Fibroblast of pulmonary artery (primary cell): ENCODE measurements around the gene SETD1B.

ENCODE experiments used
- DNase-seq: peaks from one replicate; pipeline ENCODE4 v3.0.0-alpha.2; 2010; ENCODE audit warnings: low read depth
- H3K4me3 ChIP-seq: replicated peaks from 2 replicates; pipeline ENCODE4 v1.5.1; 2011; ENCODE audit warnings: low read depth, mild to moderate bottlenecking, control low read depth, low read length, moderate library complexity
- TF ChIP-seq, protein P1 (sequence below): IDR thresholded peaks from 2 replicates; pipeline ENCODE4 v1.5.1; 2011; ENCODE audit warnings: mild to moderate bottlenecking, control low read depth, low read length, inconsistent platforms; ENCODE audit errors: missing control alignments

The SETD1B gene

GRCh38 chr12:121806546-121807423, 3.0 kb downstream of the SETD1B start:
- TF ChIP-seq, protein P1, sequence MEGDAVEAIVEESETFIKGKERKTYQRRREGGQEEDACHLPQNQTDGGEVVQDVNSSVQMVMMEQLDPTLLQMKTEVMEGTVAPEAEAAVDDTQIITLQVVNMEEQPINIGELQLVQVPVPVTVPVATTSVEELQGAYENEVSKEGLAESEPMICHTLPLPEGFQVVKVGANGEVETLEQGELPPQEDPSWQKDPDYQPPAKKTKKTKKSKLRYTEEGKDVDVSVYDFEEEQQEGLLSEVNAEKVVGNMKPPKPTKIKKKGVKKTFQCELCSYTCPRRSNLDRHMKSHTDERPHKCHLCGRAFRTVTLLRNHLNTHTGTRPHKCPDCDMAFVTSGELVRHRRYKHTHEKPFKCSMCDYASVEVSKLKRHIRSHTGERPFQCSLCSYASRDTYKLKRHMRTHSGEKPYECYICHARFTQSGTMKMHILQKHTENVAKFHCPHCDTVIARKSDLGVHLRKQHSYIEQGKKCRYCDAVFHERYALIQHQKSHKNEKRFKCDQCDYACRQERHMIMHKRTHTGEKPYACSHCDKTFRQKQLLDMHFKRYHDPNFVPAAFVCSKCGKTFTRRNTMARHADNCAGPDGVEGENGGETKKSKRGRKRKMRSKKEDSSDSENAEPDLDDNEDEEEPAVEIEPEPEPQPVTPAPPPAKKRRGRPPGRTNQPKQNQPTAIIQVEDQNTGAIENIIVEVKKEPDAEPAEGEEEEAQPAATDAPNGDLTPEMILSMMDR: no peak
- no peak for DNase-seq
- peak overlapping the region; percentile 78 for H3K4me3 ChIP-seq

- H3K4me3 ChIP-seq: no peak overlapping the region
- TF ChIP-seq, protein P1: no peak
- no peak for DNase-seq
Measured at GRCh38 chr12:121807642-121808347, 4.0 kb downstream of the SETD1B start.

DNA sequence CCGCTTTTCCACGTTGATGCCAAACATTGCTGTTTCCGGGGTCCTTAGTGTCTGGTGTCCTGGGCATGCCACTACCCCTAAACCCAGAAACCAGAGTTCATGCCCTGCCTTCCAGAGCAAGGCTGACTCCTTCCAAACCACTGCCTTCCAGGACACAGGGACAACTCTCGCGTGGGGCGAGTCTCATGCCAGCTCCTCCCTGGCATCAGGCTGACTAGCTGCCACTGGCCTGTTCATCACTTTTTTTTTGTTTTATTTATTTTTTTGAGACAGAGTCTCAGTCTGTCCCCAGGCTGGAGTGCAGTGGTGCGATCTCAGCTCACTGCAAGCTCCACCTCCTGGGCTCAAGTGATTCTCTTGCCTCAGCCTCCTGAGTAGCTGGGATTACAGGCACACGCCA, 4.8 kb downstream of the SETD1B start:
- TF ChIP-seq, protein P1: no peak
- H3K4me3 ChIP-seq: no peak overlapping the region
- no peak for DNase-seq

GRCh38 chr12:121809712-121810116, 5.9 kb downstream of the SETD1B start:
- TF ChIP-seq, protein P1: no peak
- DNase-seq: no peak
- no peak overlapping the region for H3K4me3 ChIP-seq

GRCh38 chr12:121810234-121810817, 6.5 kb downstream of the SETD1B start:
- H3K4me3 ChIP-seq: no peak overlapping the region
- no peak for DNase-seq
- TF ChIP-seq, protein P1: no peak

- TF ChIP-seq, protein P1: no peak
- H3K4me3 ChIP-seq: peak overlapping the region; percentile 52
- DNase-seq: peak; percentile 21
Measured at GRCh38 chr12:121810833-121811433, 7.1 kb downstream of the SETD1B start.
